Left colon (tissue), 2 donors: ENCODE data around the gene EMB. TPM values are rescaled to one million over a fixed set of nuclear protein-coding genes. Genes with fewer than 3 reads are reported as not detected.
"Not testable (repeated sequence)": the region's sequence is repeated elsewhere in the genome, so short reads cannot be mapped to it uniquely, and the experiment has no call there.

Experiments used
- ATAC-seq: fragments of 200-7000 bp; cut with Tn5 transposase; one replicate; pipeline ENCODE4 v1.9.1; 2020; ENCODE audit warnings: mild to moderate bottlenecking, moderate library complexity
- DNase-seq, 2 donors: peaks; one replicate each; pipeline ENCODE4 v3.0.0-alpha.2; 2020
- intact Hi-C, 2 donors: fragments of 100-400 bp; cut with DNase I in 1 of 2; cut with micrococcal nuclease in 1 of 2; formaldehyde crosslinking; loops; one replicate each; pipeline versions ENCODE4 v1.11.2 to v1.14.0; 2022; cut with DNase I, micrococcal nuclease
- total RNA-seq, 2 donors: library from RNA; stranded (reverse); fragmentation: NEBNext Ultra II Directional; extraction: Animal tissue kit (Norgen Biotek cat#: 25700); gene quantifications; one replicate each; pipeline ENCODE4 v1.2.1, GENCODE V29; 2021
- donor health status: DM: no; HTN: no; CAD: no.
- donor health status: DM: yes; HTN: yes; CAD: no.

The EMB gene
- total RNA-seq, 2 donors from 2014 or later: 6.1 to 8.6 TPM

DNA sequence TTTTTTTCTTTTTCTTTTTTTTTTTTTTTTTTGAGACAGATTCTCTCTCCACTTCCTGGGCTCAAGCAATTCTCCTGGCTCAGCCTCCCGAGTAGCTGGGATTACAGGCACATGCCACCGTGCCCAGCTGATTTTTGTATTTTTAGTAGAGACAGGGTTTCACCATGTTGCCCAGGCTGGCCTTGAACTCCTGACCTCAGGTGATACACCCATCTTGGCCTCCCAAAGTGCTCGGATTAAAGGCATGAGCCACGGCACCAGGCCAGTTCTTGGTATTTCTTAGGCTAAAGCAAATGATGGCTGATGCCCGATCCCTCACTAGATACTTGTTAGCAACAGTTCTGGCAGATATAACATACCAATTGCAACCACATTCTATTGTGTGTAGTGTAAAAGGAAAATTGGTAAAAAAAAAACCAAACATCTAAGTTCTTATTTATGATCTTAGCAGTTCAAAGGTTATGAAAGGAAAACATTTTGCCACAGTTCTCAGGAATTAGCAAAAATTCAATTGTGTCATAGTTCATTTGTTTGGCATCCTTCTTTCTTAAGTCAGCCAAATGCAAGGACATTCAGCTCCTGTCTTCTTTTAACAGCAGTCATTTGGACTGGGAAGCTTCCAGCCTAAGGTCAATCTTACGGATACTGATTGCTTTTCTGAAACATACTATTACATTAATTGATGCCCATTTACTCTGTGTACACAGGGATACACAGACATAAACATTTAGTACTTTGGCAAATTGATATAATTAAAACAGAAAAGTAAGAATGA is 76.4 kb downstream of the EMB start:
- ATAC-seq, DNase-seq, intact Hi-C loops: not testable (repeated sequence)

DNA sequence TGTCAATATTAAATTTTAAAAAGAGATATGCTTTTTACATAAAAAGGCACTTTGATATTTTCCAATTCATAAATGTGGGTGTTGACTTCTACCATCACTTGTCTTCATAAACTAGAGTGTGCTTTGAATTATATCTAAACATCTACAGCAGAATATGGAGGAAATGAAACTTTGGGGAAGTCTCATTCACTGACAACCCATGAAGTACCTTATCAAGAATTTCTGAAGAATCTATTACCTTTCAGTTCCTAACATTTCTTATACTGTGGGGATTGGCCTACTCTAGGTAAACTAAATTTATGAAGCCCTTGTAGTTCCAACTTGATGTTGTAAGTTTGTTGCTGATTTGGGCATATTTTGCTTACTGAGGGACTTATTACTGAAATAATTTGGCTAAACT is 81.9 kb downstream of the EMB start:
- ATAC-seq (no peak), DNase-seq (no peak)
- intact Hi-C loops: no loop called here

DNA sequence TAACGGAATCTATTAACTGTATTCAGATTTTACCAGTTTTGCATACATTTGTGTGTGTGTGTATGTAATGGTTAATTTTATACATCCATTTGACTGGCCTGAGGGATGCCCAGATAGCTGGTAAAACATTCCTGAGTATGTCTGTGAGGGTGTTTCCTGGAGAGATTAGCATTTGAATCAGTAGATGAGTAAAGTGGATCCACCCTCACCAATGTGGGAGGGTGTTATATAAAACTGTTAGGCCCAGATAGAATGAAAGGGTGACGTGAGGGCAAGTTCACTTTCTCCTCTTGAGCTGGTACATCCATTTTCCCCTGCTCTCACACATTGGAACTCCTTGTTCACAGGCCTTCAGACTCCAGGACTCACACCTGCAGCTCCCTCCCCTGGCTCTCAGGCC is 88.7 kb downstream of the EMB start:
- intact Hi-C loops: no loop called here
- DNase-seq: no peak
- ATAC-seq: no peak

Other genes with a start within 250 kb of the EMB start
- 10 to 100 TPM in 1 of 2 donors, 1 to 10 TPM in 1; 7.1 to 13.6 TPM for gene PARP8, start 225.3 kb upstream of the EMB start, total RNA-seq